ENCODE data around the gene SPAG16.

The SPAG16 gene

DNA sequence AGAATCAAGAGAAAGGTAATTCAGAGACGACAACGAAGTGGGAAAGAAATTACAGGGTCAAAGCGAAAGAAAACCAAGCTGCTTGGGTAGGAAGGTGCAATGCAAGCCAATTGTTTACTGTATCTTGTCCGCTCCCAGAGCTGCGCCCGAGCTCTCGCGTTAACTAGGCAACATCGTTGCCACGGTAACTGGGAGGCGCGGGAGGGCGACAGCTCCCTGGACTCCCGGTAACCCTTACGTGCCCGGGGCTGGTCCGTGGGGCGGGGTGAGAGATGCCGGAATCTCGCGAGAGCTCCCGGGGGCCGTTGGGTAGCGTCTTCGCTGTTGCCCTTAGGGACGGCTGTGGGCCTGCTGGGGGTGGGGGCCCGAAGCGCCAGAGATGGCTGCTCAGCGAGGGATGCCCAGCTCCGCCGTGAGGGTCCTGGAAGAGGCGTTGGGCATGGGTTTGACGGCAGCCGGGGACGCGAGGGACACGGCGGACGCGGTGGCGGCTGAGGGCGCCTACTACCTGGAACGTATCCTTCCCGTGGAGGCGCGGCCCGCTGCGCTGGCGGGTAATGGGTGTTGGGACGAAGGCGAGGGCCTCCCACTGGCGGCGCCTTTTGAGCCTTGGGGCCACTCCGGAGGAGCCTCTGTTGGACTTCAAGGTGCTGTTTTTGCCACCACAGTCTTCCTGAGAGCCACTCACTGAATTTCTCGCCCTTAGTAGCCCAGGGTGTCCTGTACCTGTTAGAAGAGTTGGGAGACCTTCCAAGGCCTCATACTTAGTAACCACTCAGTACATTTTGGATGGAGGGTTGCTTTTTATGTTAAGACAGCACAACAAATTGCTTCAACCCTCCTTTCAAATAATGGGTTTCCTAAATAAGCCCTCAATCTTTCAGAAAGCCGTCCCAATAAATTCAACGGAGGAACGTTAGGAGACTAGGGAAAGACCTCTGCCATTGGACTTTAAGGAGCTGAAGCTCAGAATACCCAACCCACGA, at the start of gene SPAG16:
Gene SPAG16, plus strand, starts transcription at position 360 of the 986 bp plus-strand sequence.
- peak; percentile 96 for DNase-seq

DNA sequence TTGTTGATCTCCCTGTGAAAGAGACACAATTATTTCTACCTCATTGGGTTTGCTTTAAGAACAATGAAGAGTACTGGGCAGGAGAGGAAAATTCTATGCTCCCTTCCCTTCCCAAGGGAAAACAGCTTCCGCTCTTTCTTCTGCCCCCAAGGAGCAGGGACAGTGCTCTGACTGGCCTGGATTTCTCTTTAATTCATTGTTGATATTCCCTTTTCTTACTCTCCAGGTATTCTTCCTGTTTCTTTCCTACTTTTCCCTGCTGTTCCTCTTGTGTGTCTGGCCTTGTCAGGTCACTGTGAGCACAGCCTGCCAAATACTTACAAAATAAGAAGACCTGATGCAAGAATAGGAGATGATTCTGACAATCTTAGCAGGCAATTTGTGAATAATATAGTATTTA, 49.6 kb upstream of the SPAG16 start:
- no peak for DNase-seq

DNA sequence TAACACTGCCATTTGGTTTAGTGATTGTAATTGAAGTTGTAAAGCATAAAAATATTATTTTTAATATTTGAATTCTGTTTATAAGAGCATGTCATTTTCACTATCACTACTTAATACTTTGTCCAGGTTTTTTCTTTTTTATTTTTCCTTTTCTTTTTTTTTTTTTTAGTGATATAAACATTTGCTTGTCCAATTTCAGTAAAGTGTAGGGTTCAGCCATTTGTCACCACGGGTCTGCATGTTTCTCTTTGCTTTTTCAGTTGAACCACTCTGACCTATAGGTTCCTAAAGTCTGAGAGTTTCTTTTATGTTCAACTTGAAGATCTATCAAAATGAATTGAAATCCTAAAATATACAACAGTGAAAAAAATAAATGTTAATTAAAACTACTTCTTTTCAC, 48.5 kb upstream of the SPAG16 start:
- no peak for DNase-seq

DNA sequence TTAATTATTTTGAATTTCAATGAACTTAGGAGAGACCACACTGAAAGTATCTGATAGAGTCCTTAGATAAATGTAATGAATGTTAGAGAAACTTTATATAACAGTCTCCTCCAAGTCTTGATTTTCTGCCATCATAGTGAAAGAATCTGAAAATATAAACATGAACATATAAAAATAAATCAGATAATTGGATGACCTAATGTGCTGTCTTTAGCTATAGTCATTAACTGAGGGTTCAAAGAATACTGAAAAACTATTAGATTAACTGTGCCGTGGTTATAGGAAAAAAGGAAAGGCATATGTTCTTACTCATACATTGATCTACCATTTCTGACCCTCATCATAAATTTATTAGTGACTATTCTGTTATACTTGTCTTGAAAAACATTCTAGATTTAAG, 47.0 kb upstream of the SPAG16 start:
- no peak for DNase-seq

DNA sequence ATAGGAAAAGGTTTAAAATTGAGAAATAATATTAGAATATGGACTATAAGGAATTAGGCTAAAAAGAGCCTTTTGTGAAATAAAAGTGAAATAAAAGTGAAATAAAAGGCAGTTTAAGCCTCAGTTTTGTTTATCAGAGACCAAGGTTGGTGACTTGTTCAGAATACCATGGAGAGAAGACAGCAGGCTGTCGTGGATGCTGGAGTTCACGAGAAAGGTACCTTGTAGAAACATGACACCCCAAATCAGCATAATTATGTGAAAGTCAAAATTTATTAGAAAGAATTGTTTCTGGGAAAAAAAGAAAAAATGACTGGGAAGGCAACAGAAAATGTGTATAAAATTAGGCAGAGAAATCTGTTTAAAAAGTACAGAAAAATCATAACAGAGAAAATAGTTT, 46.5 kb upstream of the SPAG16 start:
- DNase-seq: no peak

DNA sequence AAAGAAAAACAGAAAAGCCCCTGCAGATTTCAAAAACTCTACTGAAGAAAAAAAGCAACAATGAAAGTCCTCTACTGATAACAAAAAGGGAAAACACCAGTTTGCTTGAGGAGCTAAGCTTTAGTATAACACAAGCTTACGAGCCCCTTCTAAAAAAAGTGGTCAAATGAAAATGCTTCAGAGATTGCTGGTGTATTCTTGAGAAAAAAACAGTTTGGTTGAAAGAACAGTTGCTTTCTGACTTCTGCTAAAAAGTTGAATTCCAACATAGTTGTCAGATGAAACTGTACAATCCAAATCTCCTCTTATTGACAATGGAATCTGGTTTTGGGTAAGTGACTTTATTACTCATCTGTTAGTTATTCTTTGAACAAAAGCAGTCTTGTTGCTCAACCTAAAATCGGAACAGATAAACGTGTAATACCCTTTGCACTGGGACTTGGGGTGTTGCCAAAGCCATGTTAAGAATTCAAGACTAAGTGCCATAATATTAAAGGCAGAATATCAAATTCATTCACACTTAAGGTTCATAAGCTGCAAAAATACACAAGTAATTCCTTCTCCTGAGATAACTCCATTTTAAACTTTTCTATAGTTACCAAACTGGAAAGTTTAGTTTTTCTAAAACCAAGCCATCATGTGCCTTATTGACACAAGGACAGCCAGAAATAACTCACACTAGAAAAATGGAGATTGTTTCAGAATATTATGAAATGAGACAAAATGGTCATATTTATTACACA, 45.3 kb upstream of the SPAG16 start:
- DNase-seq: no peak

DNA sequence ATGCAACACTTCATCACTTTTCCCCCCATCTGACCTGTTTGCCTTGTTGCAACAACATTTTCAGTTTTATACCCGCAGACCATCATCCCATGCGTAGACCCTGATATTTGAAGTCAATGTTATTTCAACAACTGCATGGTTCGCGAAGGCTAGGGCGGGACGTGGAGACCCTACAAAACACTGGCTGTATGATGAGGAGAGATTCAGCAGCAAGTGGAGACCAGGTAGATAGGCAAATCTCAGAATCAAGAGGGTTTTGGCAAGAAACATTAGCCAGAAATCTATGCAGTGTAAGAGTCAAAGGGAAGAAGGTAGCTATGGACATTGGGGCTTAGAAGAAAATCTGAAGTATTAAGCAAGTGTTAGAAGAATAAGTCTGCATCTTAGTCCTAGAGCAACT, 42.4 kb upstream of the SPAG16 start:
- DNase-seq: no peak

DNA sequence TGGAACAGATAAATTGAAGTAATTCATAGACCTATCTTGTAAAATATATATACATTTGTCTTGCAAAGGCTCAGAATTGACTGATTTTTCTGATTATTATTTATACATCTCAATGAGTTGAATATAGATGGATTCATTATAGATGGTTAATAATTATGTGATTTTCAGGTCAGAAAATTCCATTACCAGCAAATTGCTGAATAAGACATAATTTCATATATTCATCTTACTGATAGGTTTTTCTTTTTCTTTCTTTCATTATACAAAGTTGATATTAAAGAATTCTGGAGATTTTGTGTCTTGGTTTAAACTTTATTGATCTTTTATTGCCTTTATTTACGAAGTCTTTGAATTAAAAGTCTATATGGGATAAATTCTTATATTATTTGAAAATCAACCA, 41.6 kb upstream of the SPAG16 start:
- no peak for DNase-seq

DNA sequence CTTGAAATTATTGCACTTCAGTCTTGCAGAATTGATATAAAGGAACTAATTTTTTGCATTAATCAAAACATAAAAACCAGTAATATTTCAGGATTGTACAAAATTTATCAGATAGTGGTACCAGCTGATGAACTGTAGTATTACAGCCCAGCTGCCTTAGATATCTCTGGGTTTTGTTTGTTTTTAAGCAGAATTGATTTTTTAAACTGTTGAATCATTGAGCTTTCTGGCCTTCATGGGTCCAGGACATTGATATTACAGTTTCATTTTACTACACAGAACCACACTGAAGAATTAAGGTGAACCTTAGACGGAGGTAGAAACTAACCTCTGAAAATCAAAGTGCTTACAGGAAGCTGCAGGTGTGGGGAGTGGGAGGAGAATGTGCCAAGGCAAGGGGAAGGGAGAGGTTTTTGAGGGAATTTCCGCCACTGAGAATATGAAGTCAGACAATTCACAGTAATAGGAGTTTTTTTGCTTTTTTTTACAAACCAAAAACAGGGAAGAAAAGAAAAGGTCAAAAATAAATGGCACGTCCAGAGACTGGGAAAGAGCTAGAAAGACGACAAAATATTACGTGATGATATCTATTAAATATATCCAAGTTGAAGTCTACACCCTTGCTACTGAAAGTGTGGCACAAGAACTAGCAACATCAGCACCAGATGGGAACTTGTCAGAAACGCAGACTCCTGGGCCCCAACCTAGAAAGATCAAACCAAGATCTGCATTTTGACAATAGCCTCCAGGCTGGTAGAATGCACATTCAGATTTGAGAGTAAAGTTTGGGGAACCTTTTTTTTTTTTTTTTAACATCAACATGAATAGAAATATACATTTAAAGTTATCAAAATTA, 40.8 kb upstream of the SPAG16 start:
- DNase-seq: no peak

DNA sequence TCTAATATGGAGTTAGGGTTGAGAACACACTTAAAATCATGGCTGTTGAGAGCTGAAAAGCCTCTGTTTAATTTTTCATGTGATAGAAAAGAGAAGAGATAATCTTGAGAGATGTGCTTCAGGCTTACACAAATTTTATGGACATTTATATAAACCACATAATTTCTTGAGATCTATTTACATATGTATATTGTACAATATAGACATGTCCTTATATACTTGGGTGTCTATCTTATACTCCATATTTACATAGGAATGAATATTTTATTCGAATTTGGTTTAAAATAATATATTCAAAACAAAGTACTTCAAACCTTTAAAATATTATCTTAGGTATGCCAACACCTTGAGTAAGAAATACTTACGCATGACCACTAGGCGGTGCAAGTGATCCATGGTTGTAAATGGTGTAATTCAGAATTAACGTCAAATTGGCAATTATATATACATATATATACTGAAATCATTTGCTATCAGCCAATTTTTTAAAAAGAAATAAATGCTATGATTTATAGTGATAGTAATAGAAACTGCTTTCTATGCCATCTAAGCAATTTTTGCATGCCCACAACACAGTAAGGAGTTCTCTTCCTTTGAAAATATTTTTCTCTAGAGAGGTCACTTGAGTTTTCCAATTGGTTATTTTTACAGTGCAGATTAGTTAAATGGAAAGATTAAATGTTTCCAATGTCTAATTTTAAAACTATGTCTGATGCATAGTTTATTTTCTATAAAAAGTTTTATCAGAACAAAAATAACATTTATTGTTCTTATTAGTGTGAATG, 37.6 kb upstream of the SPAG16 start:
- peak; percentile 33 for DNase-seq

DNA sequence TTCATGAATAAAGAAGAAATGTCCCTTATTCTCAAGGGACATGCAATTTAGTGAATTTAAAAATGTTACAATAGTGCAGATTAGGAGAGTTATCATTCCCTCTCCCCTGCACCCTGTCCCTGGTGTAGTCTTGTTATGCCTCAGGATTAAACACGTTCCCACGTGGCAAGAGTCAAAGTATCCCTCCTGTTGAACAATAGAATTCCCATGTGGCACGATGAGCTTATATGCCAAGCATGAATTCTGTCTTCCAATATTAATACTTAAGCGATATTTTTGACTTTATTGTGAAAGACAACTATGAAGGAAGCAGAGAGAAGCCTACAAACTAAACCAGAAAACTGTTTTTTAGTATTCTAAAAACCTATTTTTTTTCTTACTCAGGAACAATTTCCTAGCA, 36.7 kb upstream of the SPAG16 start:
- DNase-seq: no peak

DNA sequence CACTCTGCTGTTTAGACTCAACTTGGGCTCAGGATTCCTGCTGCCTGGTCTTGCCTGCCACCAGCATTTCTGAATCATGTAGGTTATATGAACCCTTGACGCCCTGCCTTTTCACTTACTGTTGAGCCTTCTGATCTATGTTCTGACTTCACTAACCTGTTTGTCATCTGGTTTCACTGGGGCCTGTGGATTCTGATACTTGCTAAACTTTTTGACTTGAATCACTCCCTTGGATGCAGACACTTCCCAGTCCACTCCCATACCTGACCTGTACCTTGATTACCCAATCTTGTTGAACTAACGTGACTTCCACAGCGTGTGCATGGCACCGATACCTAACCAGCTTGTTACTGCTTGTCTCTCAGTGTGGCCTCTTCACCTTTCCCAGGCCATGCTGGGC, 35.6 kb upstream of the SPAG16 start:
- DNase-seq: no peak

DNA sequence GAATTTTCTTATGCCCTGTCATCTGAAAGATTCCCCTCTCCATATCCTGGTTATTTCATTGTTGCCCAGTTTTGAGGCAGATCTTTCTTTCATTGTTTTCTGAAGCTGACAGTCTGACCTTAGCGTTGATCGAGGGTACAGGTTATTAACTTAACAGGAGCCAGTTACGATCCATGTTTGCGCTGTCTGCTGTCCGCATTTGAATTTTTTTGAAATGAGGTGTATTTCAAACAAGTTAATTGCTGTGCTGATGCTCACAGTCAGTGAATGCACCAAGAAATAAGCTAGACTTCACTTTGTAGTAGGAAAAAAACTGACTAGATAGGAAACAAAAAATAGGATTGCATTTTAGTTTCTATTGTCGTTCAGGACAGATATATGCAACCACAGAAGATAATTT, 34.8 kb upstream of the SPAG16 start:
- no peak for DNase-seq

DNA sequence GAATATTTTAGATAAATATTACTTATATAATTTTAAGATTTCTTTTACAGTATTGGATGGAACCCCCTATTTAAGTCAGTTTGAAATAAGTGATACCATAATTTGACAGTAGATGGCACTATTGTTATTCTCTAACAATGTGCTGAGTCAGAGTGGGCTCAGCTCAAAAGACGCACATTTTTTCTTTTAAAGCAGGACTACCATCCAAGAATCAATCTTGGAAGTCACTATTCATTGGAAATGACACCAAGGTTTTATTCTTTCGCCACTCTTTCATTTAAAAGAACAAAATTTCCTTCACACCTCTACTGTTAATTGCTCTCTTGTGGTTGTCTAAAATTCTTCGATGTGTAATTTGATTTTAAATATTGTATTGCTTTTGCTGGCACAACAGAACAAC, 32.6 kb upstream of the SPAG16 start:
- DNase-seq: no peak

DNA sequence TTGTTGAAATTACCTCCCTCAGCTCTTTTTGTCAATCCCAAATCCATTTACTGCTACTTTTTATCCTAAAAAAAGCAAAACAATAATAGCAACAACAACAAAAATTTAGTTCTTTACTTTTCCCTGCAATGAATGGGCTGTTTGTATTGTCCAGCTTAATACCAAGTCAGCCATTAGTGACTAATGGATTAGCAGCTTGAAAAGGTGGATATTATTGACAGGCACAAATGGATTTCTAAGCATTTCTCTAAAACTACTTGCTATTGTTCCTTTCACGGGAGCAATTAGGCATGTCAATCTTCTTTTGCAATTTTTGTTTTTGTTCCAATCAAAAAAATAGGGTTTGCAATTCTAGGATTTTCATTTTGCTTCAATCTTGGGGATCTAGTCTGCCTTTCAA, 32.1 kb upstream of the SPAG16 start:
- no peak for DNase-seq

DNA sequence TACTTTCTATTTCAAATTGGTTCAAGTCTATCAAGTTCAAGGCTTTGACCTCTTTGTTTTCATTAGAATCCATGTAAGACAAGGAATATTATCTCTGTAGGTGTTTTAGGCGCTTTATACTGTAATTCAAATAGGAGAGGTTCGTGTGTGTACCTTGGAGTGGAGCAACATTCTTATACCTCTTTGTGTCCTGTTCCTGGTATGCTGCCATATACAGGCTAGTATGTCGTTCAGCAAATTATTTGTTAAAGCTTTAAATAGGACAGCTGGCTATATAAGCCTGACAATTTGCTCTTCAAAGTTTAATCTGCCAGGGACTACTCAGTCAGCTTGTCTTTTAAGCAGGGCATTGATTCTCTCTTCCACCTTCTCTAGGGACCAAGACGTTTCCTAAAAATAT, 31.1 kb upstream of the SPAG16 start:
- DNase-seq: no peak

DNA sequence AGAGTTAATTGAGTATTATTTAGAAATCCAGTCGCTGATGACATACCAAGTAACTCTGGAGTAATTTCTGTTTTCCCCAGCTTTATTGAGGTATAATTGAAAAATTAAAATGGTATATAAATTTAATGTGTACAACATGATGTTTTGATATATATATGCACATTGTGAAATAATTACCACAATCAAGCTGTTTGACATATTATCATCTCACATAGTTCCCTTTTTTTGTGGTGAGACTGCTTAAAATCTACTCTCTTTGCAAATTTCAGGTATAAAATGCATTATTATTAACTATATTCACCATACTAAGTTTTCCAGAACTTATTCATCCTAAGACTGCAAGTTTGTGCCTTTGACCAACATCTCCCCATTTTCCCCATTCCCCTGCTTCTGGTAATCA, 25.0 kb upstream of the SPAG16 start:
- no peak for DNase-seq

DNA sequence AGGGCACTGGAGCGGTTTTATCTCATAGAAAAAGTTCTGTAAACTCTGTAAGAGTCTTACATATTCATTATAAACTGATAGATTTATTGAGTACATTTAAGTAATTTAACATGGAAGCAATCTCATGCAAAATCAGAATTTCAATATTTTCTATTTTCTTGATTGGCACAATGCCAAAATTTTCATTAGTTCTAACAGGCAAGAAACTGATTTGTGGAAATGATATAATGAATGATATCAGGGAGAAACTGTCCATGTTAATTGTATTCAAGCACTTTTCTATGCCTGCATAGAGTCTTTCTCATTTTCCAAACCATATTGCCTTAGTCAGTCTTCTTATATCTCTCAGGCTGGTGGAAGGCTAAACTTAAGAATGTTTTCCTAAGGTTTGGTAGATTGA, 23.0 kb upstream of the SPAG16 start:
- no peak for DNase-seq

DNA sequence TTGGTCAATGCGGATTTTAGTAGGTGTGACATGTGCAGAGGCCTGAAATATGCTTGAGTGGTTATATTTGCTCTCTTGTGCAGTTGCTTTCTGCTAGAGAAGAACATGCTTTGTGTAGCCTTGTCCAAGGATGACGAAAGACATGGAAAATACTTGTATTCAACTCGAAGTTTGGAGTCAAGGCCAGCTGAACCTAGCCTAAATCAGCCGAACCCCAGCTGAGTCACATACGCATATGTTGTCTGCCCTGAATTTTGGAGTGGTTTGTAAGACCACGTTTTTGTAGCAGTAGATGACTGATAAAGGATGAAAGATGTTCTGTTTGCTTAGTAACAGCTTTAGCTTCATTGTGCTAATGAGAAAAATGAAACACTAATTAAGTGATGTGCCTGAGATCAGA, 22.5 kb upstream of the SPAG16 start:
- DNase-seq: no peak

DNA sequence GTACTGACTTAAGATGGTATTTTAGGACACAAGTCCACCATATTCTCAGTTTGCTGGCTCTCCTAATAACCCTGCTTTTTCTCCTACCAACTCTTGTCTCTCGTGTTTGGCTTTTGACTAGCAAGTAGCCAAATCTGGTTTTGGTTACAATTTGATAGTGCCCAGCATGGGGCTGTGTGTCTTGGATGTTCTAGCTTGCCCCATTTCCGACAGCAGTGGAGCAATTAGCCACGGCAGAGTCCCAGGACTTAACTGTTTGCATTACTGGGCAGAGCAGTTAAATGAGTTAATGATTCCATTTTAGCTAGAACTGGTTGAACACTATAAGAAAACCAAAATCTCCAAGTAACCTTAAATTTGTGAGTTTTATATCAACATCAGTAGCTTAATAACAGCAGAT, 18.6 kb upstream of the SPAG16 start:
- DNase-seq: no peak

DNA sequence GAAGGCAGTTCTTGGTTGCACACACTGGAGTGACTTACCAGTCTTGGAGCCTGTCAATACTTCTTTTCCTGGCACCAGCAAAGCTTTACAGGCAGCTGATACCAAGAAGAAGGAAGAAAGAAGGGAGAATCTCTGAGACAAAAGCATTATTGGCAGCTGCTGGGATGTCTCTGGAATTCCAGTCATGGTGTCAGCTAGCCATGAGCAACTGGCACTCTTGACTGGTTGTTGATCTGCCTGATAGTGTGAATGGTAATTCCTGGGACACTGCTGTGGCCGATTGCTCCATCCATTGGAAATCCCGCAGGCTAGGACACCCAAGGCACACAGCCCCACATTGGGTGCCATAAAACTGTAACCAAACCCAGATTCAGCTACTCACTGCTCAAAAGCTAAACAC, 17.8 kb upstream of the SPAG16 start:
- no peak for DNase-seq

DNA sequence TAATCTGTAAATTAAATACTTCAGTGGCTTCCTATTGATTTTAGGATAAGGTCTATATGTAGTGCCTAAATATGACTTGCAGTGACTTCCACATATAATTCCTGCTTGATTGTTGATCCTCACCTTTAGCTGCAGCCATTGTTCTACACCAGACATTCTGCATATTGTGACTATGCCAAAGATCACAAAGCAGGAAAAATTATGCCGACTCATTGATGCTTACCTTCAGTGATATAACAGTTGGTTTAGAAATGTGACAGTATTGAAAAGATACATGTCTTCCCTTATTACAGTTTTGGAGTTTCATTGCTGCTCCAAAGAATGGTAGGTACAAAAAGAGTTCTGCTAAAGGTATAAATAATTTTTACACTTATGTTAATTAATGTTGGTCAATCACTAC, 12.3 kb upstream of the SPAG16 start:
- no peak for DNase-seq

DNA sequence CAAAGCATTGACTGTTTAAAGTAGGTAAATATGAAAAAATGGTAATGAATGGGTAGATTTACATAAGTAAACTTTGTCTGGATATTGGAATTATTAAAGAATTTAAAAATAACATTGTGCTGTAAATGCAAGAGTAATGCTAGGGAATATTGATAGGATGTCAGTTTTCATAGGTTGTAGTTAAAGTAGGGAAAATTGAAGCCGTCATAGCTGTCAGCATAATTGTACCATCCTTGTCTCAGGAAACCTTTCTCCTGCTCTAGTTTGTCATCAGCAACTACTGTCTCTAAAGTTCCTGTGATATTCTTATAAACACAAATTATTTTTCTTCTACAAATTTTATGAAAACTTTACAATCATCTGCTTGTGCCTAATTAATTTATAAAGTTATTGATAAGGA, 10.1 kb upstream of the SPAG16 start:
- DNase-seq: no peak

Measured in activated T-cell treated with anti-CD3 and anti-CD28 coated beads, Interleukin-2, amount 50 U/mL, for 1 hour (primary cell).